HepG2 (cell line): Measurements from ENCODE around the gene TLNRD1.

Experiments used
- AFF4 ChIP-seq: sonication (generic); formaldehyde crosslinking; IDR thresholded peaks from 2 replicates; pipeline ENCODE4 v1.4.0; 2020; ENCODE audit warnings: missing genetic modification reagents
- RBM39 ChIP-seq: fragments of 200-400 bp; formaldehyde crosslinking; IDR thresholded peaks from one replicate; pipeline ENCODE4 v1.6.1; 2018; ENCODE audit warnings: antibody characterized with exemption, mild to moderate bottlenecking, low read depth, low read length; ENCODE audit not compliant: poor library complexity, severe bottlenecking
- ZFP36L1 ChIP-seq: sonication (generic); formaldehyde crosslinking; IDR thresholded peaks from 2 replicates; pipeline ENCODE4 v1.8.0; 2022; ENCODE audit warnings: mild to moderate bottlenecking, missing genetic modification reagents, moderate library complexity
- ZNF597 ChIP-seq: sonication (generic); formaldehyde crosslinking; IDR thresholded peaks from 2 replicates; pipeline ENCODE4 v1.5.0; 2020; ENCODE audit warnings: missing genetic modification reagents
- ZNF678 ChIP-seq: sonication (generic); formaldehyde crosslinking; IDR thresholded peaks from 2 replicates; pipeline ENCODE4 v1.4.0; 2020; ENCODE audit warnings: mild to moderate bottlenecking, missing genetic modification reagents

GRCh38 chr15:81032818-81033217, 32.1 kb downstream of the TLNRD1 start:
- TF ChIP-seq ZNF678 (CRISPR knock-in tag) (no peak), AFF4 (CRISPR knock-in tag) (no peak), RBM39 (no peak), ZNF597 (CRISPR knock-in tag) (no peak), ZFP36L1 (CRISPR knock-in tag) (no peak)
